Right lung (tissue), 5 donors: ENCODE data around the gene PDE3B. TPM values are rescaled to one million over a fixed set of nuclear protein-coding genes. Genes with fewer than 3 reads are reported as not detected.
A peak's percentile ranks its signal among the peaks of the same experiment; 100 is the strongest.
"Not testable (repeated sequence)": the region's sequence is repeated elsewhere in the genome, so short reads cannot be mapped to it uniquely, and the experiment has no call there.

Source experiments
- DNase-seq, 2 donors: peaks; one replicate each; pipeline ENCODE4 v3.0.0-alpha.2; 2013
- polyA plus RNA-seq, 5 donors: library from polyadenylated mRNA; unstranded; fragments of 120-200 nt; gene quantifications; one replicate each; pipeline versions ENCODE4 v1.2.1 to v1.2.3, GENCODE V29; 2013; ENCODE audit warnings: inconsistent platforms in 1 of 5, low replicate concordance in 1 of 5; ENCODE audit not compliant: insufficient read length in 5 of 5, insufficient read depth in 1 of 5

The PDE3B gene
- polyA plus RNA-seq, 5 donors = 20.5 to 34.9 (median 34.2) TPM

DNA sequence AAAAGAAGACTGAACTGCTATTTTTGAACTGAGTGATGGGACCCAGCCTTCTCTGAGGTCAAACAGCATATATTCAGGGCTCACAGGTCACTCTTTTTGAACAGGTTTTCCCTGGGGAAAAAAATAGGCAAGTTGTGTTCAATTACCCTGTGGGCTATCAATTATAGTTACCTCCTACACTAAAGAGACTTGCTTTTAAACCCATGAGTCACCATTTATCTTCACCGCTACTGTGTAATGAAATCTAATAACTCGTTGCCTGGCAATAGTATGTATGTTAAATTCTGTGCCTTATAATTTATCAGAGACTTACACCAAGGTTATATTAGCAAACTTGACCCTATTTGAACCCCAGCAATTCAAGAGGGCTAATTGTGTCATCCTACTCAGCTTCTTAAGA lies 149.9 kb downstream of the PDE3B start:
- DNase-seq = no peak

DNA sequence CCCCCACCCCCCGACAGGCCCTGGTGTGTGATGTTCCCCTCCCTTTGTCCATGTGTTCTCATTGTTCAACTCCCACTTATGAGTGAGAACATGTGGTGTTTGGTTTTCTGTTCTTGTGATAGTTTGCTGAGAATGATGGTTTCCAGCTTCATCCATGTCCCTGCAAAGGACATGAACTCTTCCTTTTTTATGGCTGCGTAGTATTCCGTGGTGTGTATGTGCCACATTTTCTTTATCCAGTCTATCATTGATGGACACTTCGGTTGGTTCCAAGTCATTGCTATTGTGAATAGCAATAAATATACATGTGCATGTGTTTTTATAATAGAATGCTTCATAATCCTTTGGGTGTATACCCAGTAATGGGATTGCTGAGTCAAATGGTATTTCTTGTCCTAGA lies 152.4 kb downstream of the PDE3B start:
- not testable (repeated sequence) for DNase-seq

DNA sequence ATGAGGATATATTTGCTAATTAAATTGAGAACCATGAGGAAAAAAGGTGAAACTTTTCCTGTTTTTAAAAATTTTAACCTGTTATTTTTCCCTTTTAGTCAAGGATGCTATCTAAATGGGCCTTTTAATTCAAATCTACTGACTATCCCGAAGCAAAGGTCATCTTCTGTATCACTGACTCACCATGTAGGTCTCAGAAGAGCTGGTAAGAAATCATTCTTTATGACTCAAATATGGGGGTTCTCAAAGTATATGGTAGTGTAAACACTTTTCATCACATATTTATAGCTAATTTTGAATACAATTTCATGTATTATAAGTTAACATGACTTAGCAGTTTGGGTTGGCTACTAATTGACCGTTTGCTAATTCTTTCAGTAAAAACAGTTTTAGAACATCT lies 160.2 kb downstream of the PDE3B start:
- no peak for DNase-seq

DNA sequence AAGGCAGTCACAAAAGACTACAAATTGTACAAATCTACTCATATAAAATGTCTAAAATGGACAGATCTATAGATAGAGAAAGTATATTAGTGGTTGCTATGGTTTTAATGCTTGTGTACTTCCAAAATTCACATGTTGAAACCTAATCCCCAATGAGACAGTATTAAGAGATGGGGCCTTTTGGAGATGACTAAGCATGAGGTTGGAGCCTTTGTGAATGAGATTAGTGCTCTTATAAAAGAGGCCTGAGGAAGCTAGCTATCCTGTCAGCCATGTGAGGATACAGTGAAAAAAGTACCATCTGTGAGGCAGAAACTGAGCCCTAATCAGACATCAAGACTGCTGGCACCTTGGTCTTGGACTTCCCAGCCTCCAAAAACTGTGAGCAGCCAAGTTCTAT lies 165.9 kb downstream of the PDE3B start:
- no peak for DNase-seq

DNA sequence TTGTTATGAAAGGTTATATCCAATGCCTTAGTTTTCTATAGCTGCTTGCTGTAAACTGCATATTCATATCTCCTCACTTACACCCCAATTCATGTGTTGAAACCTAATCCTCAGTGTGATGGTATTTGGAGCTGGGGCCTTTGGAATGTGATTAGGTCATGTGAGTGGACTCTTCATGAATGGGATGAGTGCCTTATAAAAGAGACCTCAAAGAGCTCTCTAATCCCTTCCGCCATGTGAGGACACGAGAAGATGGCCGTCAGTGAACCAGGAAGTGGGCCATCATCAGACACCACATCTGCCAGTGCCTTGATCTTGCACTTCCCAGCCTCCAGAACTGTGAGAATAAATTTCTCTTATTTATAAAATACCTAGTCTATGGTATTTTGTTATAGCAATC lies 169.2 kb downstream of the PDE3B start:
- DNase-seq = no peak

DNA sequence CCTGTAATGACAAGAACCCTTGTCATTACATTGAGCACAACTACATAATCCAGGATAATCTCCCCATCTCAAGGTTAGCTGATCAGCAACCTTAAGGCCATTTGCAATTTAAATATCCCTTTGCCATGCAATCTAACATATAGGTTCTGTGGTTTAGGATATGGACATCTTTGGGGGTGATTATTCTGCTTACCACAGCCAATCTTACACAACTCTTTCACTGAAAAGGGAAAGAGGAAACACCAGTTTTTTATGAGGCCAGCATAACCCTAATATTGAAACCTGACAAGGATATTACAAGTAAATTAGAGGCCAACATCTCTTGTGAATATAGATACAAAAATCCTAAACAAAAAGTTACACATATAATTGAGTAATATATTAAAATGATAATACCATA lies 169.9 kb downstream of the PDE3B start:
- DNase-seq = no peak

DNA sequence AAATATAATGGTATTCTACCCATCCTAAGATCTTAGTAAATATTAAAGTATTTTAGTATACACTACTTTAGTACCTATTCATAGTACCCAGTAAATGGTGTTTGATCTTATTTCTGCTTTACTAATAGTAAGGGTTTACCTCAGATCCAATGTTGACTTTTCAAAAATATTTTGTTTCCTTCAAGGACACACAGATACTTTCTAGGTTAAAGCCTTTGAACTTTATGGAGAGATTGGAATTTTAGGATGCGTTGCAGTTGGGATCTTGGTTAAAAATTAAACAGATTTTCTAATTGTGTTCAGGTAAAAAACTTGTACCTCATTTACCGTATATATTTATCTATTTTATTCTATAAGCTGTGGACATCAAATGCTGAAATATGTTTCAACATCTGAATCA lies 175.2 kb downstream of the PDE3B start:
- no peak for DNase-seq

DNA sequence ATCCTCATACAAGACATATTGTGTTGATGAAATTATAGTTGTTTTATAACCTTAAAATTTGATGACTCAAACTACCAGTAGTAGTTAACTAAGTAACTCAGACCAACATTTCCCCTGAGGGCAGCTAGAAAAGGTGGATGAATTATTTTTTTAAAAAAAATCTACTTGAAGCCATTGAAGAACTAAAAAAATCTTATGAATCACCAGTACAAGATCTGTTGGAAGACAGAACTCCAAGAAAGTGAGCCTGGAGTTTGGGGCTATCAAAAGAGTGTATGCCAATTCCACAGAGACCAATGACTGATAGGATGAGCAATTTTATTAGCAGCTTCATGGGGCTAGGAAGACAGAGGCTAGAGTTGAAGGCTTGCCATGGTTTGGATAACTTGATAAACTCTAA lies 176.0 kb downstream of the PDE3B start:
- DNase-seq = no peak

DNA sequence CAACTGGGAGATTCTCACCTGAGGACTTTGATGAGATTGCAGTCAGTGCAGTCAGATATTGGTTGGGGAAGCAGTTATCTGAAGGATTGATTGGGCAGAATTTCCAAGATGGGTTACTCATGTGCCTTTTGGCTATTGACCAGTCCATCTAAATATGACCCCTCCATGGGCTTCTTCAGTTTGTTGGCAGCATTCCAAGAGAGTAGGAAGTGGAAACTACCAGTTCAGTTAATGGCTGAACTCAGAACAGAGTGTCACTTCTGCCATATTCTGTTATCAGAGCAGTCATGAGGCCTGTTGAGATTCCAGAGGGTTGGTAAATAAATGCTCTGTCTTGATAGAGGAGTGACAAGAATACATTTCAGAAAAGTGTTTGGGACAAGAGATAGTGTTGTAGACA lies 177.4 kb downstream of the PDE3B start:
- no peak for DNase-seq

DNA sequence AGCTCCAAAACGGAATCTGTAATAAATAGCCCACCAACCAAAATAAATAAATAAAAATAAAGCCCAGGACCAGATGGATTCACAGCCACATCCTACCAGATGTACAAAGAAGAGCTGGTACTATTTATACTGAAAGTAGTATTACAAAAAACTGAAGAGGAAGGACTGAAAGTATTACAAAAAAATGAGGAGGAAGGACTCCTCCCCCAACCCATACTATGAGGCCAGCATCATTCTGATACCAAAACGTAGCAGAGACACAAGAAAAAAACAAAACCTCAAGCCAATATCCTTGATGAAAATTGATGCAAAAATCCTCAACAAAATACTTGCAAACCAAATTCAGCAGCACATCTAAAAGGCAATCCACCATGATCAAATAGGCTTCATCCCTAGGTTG lies 183.0 kb downstream of the PDE3B start:
- DNase-seq = no peak

DNA sequence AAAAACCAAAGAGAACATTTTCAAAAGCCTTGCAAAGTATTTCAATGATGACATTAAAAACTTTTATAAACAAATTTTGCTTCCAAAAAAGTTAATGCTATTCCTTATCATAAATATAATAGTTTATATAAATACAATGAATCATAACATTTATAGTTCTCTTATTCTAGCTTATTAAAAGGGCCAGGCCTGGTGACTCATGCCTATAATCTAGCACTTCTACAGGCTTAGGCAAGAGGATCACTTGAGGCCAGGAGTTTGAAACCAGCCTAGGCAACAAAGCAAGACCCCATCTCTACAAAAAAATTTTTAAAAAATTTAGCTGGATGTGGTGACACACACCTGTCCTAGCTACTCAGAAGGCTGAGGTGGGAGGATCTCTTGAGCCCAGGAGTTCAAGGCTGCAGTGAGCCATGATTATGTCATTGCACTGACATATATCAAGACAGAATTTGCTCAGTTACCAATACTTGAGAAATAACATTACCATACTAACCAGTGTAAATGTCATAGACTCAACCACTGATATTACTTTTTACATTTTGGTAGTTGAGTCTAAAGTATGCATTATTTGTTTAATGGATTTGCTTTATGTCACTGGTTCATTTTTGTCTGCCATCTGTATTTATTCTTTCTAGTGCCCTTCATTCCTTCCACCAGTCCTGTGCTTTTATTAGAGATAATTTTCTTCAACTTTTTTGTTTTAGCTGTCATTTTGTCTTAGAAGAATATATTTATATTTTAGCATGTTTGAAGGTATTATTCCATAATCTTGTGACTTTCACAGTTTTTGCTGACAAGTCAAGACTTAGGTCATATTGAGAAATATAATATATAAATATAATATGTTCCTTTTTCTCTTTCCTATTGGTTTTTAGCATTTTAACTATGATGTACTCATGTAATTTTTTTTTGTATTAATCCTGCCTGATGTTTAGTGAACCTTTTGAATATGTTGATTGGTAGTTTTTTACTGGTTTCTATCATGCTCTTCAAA lies 192.2 kb downstream of the PDE3B start:
- no peak for DNase-seq

DNA sequence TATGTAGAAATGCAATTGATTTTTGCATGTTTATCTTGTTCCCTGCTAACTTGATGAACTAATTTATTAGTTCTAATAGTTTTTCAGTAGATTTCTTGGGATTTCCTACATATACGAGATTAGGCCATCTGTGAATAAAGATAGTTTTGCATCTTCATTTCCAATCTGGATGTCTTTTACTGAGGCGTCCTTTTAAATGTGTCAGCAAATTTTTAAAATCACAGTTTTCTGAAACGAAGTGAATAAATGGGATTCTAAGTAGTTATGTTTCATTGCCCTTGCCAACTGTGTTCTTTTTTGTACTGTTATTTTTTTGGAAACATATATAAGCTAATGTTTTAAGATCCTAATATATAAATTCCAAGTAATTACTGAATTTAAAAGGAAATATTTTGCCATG lies 198.4 kb downstream of the PDE3B start:
- no peak for DNase-seq

DNA sequence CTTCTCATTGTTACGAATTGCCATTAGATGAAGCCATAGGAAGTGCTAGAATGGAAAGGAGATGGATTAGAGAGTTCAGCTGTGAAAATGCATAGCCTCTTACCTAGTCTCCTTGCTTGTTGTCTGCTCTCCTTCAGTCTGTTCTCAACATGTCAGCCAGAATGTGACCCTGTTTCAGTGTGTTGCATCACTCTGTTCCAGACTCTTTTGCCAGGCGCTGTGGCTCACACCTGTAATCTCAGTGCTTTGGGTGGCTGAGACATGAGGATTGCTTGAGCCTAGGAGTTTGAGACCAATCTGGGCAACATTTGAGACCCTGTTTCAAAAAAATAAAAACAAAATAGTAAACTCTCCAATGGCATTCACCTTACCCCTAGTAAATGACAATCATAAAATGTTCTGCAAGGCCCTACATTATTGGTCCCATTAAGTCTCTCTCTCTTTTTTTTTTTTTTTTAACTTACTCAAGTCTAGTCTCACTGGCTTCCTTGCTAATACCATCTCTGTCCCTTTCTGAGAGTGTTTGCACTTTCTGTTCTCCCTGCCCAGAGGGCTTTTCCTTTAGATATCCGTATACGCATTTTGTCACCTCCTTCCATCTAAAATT lies 209.1 kb downstream of the PDE3B start:
- no peak for DNase-seq

DNA sequence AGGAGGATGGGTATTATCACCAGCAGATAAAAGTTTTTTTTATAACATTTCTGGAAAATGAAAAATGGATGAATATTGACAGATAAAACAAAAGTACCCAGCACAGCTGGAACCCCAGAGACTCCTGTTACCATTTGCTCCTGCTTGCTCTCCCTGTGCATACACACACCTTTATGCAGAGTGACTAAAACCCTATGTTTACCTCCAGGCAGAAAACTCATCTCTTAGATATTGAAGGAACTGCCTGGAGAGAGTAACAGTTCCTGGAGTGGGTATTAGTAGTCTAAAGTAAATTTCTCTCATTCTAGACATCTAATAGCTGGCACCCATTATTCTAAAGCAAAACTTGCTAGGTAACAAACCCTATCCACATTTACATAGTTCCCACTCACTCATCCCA lies 210.5 kb downstream of the PDE3B start:
- no peak for DNase-seq

DNA sequence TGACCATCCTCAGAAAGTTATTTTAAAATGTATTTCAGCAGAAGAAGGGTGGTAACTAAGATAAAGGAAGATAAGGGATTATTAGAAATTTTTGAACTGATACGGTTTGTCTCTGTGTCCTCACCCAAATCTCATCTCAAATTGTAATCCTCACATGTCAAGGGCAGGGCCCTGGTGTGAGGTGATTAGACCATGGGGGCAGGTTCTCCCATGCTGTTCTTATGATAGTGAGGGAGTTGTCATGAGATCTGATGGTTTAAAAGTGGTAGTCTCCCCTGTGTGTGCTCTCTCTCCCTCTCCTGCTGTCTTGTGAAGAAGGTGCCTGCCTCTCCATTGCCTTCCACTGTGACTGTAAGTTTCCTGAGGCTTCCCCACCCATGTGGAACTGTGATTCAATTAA lies 212.3 kb downstream of the PDE3B start:
- no peak for DNase-seq

DNA sequence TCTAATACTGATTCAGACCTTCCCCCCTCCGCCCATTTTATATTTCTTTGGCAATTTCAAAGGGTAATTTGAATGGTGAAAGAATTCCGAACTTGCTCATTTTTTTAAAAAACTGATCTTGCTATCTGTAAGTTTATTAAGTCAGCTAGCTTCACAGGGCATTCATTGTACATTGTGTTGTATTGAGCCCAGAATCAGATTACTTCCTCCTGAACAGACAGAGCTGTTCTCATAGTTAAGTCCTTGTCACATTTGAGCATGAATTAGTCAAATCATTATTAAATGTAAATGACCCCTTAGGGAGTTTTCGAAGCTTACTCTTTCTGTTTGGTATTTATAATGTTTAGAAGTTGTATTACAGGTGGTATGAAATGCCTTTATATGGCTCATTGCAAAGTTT lies 214.0 kb downstream of the PDE3B start:
- no peak for DNase-seq

DNA sequence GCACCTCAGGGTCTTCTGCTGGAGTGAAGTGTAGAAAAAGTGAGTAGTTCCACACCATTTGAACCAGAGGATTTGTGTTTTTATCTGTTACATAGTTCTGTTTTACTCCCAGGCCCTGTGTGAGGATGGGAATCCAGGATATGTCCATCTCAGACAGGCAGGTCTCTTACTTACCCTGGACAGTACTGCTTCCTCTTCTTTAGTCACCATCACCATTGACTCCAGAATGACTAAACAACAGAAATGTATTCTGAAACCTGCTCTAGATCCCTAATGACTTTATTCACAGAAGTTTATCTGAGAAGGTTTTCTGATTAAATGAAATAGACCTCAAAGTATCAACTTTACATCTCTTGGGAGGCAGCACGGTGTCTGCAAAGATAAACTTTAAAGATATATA lies 214.8 kb downstream of the PDE3B start:
- DNase-seq = no peak

DNA sequence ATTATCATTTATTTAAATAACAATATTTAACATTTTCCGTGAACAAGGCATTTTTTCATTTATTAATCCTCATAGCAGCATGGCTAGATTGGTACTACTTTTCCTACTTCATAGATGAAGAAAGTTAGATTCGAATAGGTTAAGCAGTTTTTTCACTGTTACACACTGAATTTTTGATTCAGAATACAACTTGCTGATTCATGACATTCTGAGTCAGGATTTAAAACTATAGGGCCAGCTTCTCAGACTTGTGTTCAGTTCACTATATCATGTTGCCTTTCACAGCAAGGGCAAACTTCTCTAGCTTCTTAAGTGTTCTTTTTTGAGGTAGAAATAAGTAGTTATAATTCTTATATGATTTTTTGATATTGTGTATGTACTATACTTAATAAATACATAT lies 216.9 kb downstream of the PDE3B start:
- DNase-seq = no peak

DNA sequence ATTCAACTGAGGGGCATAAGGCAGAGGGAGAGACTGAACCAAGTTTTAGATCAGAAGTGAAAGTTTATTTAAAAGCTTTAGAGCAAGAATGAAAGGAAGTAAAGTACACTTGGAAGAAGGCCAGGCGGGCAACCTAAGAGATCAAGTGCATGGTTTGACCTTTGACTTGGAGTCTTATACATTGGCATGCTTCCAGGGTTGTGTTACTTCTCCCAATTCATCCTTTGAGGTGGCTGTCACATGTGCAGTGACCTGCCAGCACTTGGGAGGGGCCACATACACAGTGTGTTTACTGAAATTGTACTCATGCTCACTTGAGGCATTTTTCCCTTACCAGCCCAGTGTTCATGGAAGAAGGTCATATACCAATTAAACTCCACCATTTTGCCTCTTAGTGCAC lies 218.1 kb downstream of the PDE3B start:
- peak; percentile 18 to 28 for DNase-seq

DNA sequence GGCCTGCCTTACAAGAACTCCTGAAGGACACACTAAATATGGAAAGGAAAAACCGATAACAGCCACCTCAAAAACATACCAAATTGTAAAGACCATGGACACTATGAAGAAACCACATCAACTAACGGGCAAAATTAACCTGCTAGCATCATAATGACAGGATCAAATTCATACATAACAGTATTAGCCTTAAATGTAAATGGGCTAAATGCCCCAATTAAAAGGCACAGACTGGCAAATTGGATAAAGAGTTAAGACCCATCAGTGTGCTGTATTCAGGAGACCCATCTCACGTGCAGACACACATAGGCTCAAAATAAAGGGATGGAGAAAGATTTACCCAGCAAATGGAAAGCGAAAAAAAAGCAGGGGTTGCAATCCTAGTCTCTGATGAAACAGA lies 220.2 kb downstream of the PDE3B start:
- DNase-seq = not testable (repeated sequence)

DNA sequence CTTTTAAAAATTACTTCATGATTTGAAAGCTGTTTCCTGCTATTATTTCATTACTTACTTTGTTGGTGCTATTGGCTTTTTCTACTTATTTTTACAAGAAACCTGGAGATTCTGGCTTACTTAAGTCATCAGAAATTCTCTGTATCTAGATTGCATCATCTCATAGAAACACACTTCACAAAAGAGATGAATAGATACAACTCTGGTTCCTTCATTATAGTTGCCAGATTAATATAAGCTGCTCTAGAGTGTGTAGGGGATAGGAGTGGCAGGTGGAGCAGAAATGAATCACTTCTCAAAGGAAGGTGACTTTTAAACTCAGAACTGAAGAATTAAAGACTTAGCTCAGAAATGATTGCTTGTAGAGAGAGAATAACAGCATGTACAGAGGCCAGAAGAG lies 228.4 kb downstream of the PDE3B start:
- DNase-seq = no peak

DNA sequence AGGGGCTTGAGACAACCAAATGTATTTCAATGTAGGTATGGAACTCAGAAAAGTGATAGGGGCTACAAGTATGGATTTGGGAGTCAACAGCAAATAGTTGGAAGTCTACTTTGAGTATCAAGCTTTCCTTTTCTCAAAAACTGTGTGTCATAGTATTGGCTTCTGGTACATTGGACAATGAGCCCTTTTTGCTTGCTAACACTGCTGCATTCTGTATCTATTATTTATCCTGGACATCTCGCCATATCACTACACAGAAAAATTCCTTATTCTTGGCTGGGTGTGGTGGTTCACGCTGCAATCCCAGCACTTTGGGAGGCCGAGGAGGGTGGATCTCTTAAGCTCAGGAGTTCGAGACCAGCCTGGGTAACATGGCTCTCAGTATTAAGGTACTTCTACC lies 230.0 kb downstream of the PDE3B start:
- no peak for DNase-seq

DNA sequence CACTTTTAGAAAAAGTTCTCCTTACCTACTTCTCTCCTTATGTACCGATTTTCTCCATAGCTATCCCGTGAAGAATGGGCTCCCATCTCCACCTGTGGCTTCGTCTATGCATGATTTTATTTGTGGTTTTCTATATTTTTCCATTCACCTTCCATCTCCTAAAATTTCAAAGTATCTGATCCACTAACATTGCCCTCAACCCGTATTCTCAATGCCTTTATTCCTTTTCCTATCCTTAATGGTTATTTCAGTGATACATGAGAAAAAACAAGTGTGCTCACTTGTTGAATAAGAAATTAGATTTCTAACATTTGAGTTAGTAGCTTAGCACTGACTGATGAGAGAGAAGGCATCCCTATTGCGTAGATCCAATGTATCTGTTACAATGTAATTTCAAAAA lies 231.6 kb downstream of the PDE3B start:
- DNase-seq = no peak
